ENCODE results near the gene LRMDA. TPM values are rescaled to one million over a fixed set of nuclear protein-coding genes. Genes with fewer than 3 reads are reported as not detected.
A peak's percentile ranks its signal among the peaks of the same experiment; 100 is the strongest.
"Not testable (repeated sequence)": the region's sequence is repeated elsewhere in the genome, so short reads cannot be mapped to it uniquely, and the experiment has no call there.

LRMDA gene
- total RNA-seq, 5 donors from 2014 or later (not counting 1 experiment from before 2014, with no cell fraction given) = 0.30 to 1.2 TPM; not detected in 3

DNA sequence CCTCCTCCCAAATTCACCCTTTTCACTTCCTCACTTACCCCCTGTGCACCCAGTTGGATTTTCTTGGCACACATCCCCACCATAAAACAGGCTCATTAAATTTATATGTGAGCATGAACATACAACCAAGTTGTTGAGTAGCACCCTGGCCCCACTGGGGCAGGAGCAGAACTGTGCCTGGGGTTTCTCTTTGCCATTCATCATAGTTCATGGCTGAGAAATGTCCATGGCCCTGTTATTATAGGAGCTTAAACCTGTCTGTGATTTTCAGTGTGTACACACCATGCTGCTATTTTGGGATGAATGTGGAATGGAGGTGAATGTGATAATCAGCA lies 618.8 kb downstream of the LRMDA start:
- no peak for DNase-seq
- H3K27ac ChIP-seq (ENCODE audit: low read length) = no peak overlapping the region
- CTCF ChIA-PET = no interaction called here
- no peak overlapping the region for H3K4me3 ChIP-seq (ENCODE audit: control insufficient read depth in 1 of 2, extremely low read depth in 1 of 2, low read length in 1 of 2)
- ATAC-seq (replicated peaks in 1 of 4) = no peak
- H3K36me3 ChIP-seq (ENCODE audit: control insufficient read depth in 2 of 2, extremely low read depth in 1 of 2, insufficient read depth in 1 of 2, low read length in 1 of 2) = no peaks in the 10 kb centered on the region
- H3K9me3 ChIP-seq = no peaks in the 10 kb centered on the region
- peaks cover 0 to 2% of the 10 kb centered on the region in 2 experiments for H3K4me1 ChIP-seq (ENCODE audit: control insufficient read depth in 1 of 2, extremely low read depth in 1 of 2, insufficient read depth in 2 of 2, low read length in 2 of 2)
- H3K4me3 Mint-ChIP-seq = no peak overlapping the region
- no peak overlapping the region for H3K27ac Mint-ChIP-seq
- H3K4me1 Mint-ChIP-seq = peaks cover 0 to 8% (median 3%) of the 10 kb centered on the region in 3 donors
- H3K36me3 Mint-ChIP-seq = no peaks in the 10 kb centered on the region
- H3K9me3 Mint-ChIP-seq = peaks cover 0 to 3% (median 3%) of the 10 kb centered on the region in 3 donors
- POLR2A ChIA-PET = no interaction called here
- peaks cover 0 to 10% of the 10 kb centered on the region in 2 donors for H3K27me3 Mint-ChIP-seq
- H3K27me3 ChIP-seq (replicated peaks in 1 of 2; ENCODE audit: control insufficient read depth in 2 of 2, extremely low read depth in 1 of 2, insufficient read depth in 2 of 2, low read length in 1 of 2) = no peaks in the 10 kb centered on the region

GRCh38 chr10:76051007-76051936 lies 619.8 kb downstream of the LRMDA start:
- Mint-ChIP-seq H3K27me3 (peaks cover 0 to 10% of the 10 kb centered on the region in 2 donors), H3K9me3 (peaks cover 3% of the 10 kb centered on the region in 3 donors), H3K36me3 (no peaks in the 10 kb centered on the region), H3K27ac (peak overlapping the region in 1 of 2 donors; percentile 48), H3K4me1 (peaks cover 0 to 8% (median 3%) of the 10 kb centered on the region in 3 donors), H3K4me3 (no peak overlapping the region)
- CTCF ChIA-PET = no interaction called here
- whole genome bisulfite sequencing (ENCODE audit: insufficient coverage) = 57% methylated on average over 7 of the region's 12 CpGs
- no peaks in the 10 kb centered on the region for H3K9me3 ChIP-seq
- no peak overlapping the region for H3K4me3 ChIP-seq (ENCODE audit: control insufficient read depth in 1 of 2, extremely low read depth in 1 of 2, low read length in 1 of 2)
- no peaks in the 10 kb centered on the region for H3K36me3 ChIP-seq (ENCODE audit: control insufficient read depth in 2 of 2, extremely low read depth in 1 of 2, insufficient read depth in 1 of 2, low read length in 1 of 2)
- DNase-seq = peak in 2 of 35 experiments; percentile 1 to 4
- H3K27me3 ChIP-seq (replicated peaks in 1 of 2; ENCODE audit: control insufficient read depth in 2 of 2, extremely low read depth in 1 of 2, insufficient read depth in 2 of 2, low read length in 1 of 2) = no peaks in the 10 kb centered on the region
- ATAC-seq (replicated peaks in 1 of 4) = peak in 1 of 4 experiments; percentile 52
- POLR2A ChIA-PET = no interaction called here
- H3K4me1 ChIP-seq (ENCODE audit: control insufficient read depth in 1 of 2, extremely low read depth in 1 of 2, insufficient read depth in 2 of 2, low read length in 2 of 2) = peaks cover 0 to 2% of the 10 kb centered on the region in 2 experiments
- H3K27ac ChIP-seq (ENCODE audit: low read length) = no peak overlapping the region

DNA sequence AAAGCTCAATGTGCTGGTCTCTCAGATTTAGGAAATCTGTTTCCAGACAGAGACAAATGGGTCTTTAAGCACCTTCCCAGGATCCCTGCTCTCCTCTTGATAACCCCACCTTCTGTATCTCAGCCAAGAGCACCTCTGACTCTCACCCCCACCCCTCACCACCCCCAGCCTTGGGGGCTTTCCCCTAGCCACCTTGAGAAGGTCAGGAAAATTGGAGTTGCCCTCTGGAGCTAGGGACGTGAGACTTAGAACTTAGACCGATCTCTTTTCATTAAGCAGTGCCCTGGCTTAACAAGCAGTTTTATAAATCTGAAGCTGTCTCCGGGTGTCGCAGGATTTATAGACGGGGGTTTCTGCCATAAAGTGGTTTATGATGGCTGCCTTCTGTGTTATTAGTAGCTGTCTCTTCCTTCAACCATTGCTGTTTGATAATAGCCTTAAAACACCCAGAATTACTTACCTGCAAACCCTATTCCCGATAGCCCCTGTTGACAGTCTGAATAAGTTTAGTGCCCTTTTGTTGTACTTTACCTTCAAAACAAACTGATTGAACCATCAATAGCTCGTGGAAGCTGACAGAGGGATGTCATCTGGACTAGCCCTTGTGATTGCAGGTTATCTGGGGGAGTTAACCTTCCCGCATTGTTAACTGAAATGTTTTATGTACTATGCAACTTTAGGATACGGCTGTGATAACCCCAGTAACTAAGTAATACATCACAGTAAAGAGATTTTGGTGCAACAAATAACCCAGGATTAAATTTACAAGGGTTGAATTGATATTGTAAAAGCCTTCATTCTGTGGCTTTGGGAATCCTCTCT lies 621.5 kb downstream of the LRMDA start:
- Histone ChIP-seq H3K9me3 (no peaks in the 10 kb centered on the region), H3K4me3 (ENCODE audit: control insufficient read depth in 1 of 2, extremely low read depth in 1 of 2, low read length in 1 of 2) (no peak overlapping the region), H3K27ac (ENCODE audit: low read length) (no peak overlapping the region), H3K36me3 (ENCODE audit: control insufficient read depth in 2 of 2, extremely low read depth in 1 of 2, insufficient read depth in 1 of 2, low read length in 1 of 2) (no peaks in the 10 kb centered on the region), H3K27me3 (replicated peaks in 1 of 2; ENCODE audit: control insufficient read depth in 2 of 2, extremely low read depth in 1 of 2, insufficient read depth in 2 of 2, low read length in 1 of 2) (no peaks in the 10 kb centered on the region), H3K4me1 (ENCODE audit: control insufficient read depth in 1 of 2, extremely low read depth in 1 of 2, insufficient read depth in 2 of 2, low read length in 2 of 2) (peaks cover 0 to 2% of the 10 kb centered on the region in 2 experiments)
- no peak overlapping the region for H3K4me3 Mint-ChIP-seq
- no peak for DNase-seq
- peaks cover 0 to 5% of the 10 kb centered on the region in 2 donors for H3K27me3 Mint-ChIP-seq
- POLR2A ChIA-PET = interaction anchor here in 1 of 2 donors (0.7 kb wide), 1 partner anchor 25 kb away, joined by 3 read pairs; no protein-coding TSS in a partner anchor
- H3K36me3 Mint-ChIP-seq = no peaks in the 10 kb centered on the region
- H3K9me3 Mint-ChIP-seq = peaks cover 8 to 10% (median 8%) of the 10 kb centered on the region in 3 donors
- H3K4me1 Mint-ChIP-seq = peaks cover 0 to 8% (median 3%) of the 10 kb centered on the region in 3 donors
- CTCF ChIA-PET = no interaction called here
- H3K27ac Mint-ChIP-seq = no peak overlapping the region
- ATAC-seq (replicated peaks in 1 of 4) = no peak
- 100% methylated on average over 1 of the region's 9 CpGs for WGBS (ENCODE audit: insufficient coverage)

- Histone ChIP-seq H3K4me1 (ENCODE audit: control insufficient read depth in 1 of 2, extremely low read depth in 1 of 2, insufficient read depth in 2 of 2, low read length in 2 of 2) (no peaks in the 10 kb centered on the region), H3K27me3 (replicated peaks in 1 of 2; ENCODE audit: control insufficient read depth in 2 of 2, extremely low read depth in 1 of 2, insufficient read depth in 2 of 2, low read length in 1 of 2) (no peaks in the 10 kb centered on the region), H3K9me3 (no peaks in the 10 kb centered on the region), H3K4me3 (ENCODE audit: control insufficient read depth in 1 of 2, extremely low read depth in 1 of 2, low read length in 1 of 2) (no peak overlapping the region), H3K27ac (ENCODE audit: low read length) (no peak overlapping the region), H3K36me3 (ENCODE audit: control insufficient read depth in 2 of 2, extremely low read depth in 1 of 2, insufficient read depth in 1 of 2, low read length in 1 of 2) (no peaks in the 10 kb centered on the region)
- H3K27me3 Mint-ChIP-seq = peaks cover 0 to 4% of the 10 kb centered on the region in 2 donors
- POLR2A ChIA-PET = no interaction called here
- CTCF ChIA-PET = no interaction called here
- DNase-seq = no peak
- no peak for ATAC-seq (replicated peaks in 1 of 4)
- peaks cover 0 to 8% (median 3%) of the 10 kb centered on the region in 3 donors for H3K4me1 Mint-ChIP-seq
- peaks cover 8 to 10% (median 8%) of the 10 kb centered on the region in 3 donors for H3K9me3 Mint-ChIP-seq
- H3K27ac Mint-ChIP-seq = no peak overlapping the region
- H3K4me3 Mint-ChIP-seq = no peak overlapping the region
- 60% methylated on average over 3 of the region's 3 CpGs for WGBS (ENCODE audit: insufficient coverage)
- H3K36me3 Mint-ChIP-seq = no peaks in the 10 kb centered on the region
Observed at GRCh38 chr10:76055466-76055865, 624.0 kb downstream of the LRMDA start.

DNA sequence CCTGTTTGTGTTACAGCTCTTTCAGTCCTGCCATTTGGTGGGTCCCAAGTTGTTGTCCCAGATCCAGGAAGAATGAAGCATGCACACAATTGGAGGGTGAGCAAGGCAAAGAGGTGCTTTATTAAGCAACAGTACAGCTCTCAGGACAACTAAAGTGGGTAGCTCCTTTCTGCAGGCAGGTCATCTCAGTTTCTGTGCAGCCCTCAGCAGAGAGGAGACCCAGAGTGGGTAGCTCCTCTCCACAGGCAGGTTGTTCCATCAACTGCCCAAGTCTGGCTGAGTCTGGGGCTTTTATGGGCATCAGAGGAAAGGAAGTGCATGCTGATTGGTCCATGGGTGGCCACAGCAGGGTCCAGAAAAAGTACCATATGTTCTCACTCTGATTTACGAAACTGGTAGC lies 624.5 kb downstream of the LRMDA start:
- Mint-ChIP-seq H3K9me3 (peaks cover 8% of the 10 kb centered on the region in 3 donors), H3K36me3 (no peaks in the 10 kb centered on the region), H3K27ac (no peak overlapping the region), H3K4me3 (no peak overlapping the region), H3K4me1 (peaks cover 0 to 6% (median 1%) of the 10 kb centered on the region in 3 donors), H3K27me3 (peaks cover 0 to 4% of the 10 kb centered on the region in 2 donors)
- Histone ChIP-seq H3K4me3 (ENCODE audit: control insufficient read depth in 1 of 2, extremely low read depth in 1 of 2, low read length in 1 of 2) (no peak overlapping the region), H3K4me1 (ENCODE audit: control insufficient read depth in 1 of 2, extremely low read depth in 1 of 2, insufficient read depth in 2 of 2, low read length in 2 of 2) (no peaks in the 10 kb centered on the region), H3K9me3 (no peaks in the 10 kb centered on the region), H3K27me3 (replicated peaks in 1 of 2; ENCODE audit: control insufficient read depth in 2 of 2, extremely low read depth in 1 of 2, insufficient read depth in 2 of 2, low read length in 1 of 2) (no peaks in the 10 kb centered on the region), H3K27ac (ENCODE audit: low read length) (no peak overlapping the region), H3K36me3 (ENCODE audit: control insufficient read depth in 2 of 2, extremely low read depth in 1 of 2, insufficient read depth in 1 of 2, low read length in 1 of 2) (no peaks in the 10 kb centered on the region)
- POLR2A ChIA-PET = no interaction called here
- DNase-seq (no peak), ATAC-seq (replicated peaks in 1 of 4) (no peak)
- CTCF ChIA-PET = no interaction called here
- WGBS (ENCODE audit: insufficient coverage) = no CpG with 5 or more reads among the region's 1 CpG

DNA sequence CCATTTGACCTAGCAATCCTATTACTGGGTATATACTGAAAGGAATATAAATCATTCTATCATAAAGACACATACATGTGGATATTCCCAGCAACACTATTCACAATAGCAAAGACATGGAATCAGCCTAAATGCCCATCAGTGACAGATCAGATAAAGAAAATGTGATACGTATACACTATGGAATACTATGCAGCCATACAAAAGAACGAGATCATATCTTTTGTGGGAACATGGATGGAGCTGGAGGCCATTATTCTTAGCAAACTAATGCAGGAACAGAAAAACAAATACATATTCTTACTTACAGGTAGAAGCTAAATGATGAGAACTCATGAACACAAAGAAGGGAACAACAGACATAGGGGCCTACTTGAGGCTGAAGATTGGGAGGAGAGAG lies 629.6 kb downstream of the LRMDA start:
- POLR2A ChIA-PET; H3K4me3 Mint-ChIP-seq; H3K27ac Mint-ChIP-seq; H3K4me1 Mint-ChIP-seq; H3K36me3 Mint-ChIP-seq; H3K27me3 ChIP-seq (replicated peaks in 1 of 2; ENCODE audit: control insufficient read depth in 2 of 2, extremely low read depth in 1 of 2, insufficient read depth in 2 of 2, low read length in 1 of 2); H3K36me3 ChIP-seq (ENCODE audit: control insufficient read depth in 2 of 2, extremely low read depth in 1 of 2, insufficient read depth in 1 of 2, low read length in 1 of 2); H3K9me3 ChIP-seq; DNase-seq; H3K27me3 Mint-ChIP-seq; H3K4me3 ChIP-seq (ENCODE audit: control insufficient read depth in 1 of 2, extremely low read depth in 1 of 2, low read length in 1 of 2); CTCF ChIA-PET; H3K4me1 ChIP-seq (ENCODE audit: control insufficient read depth in 1 of 2, extremely low read depth in 1 of 2, insufficient read depth in 2 of 2, low read length in 2 of 2); H3K27ac ChIP-seq (ENCODE audit: low read length); ATAC-seq (replicated peaks in 1 of 4): not testable (repeated sequence)
- peaks cover 5 to 15% (median 5%) of the 10 kb centered on the region in 3 donors for H3K9me3 Mint-ChIP-seq
- whole genome bisulfite sequencing (ENCODE audit: insufficient coverage) = no CpG with 5 or more reads among the region's 2 CpGs

Data from T-cell (primary cell).